ENCODE results near the gene IFI6. TPM values are rescaled to one million over a fixed set of nuclear protein-coding genes. Genes with fewer than 3 reads are reported as not detected.
A peak's percentile ranks its signal among the peaks of the same experiment; 100 is the strongest.

IFI6 gene
- total RNA-seq, 1 experiment from 2014 or later, result 4.3 TPM

GRCh38 chr1:27656157-27656893 lies 15.7 kb downstream of the IFI6 start:
- DNase-seq, result peak; percentile 89
- H3K27me3 Mint-ChIP-seq (ENCODE audit: low read depth), result peaks cover 6% of the 10 kb centered on the region; the same call in 1 of the 2 replicates
- peak overlapping the region; percentile 47 for H3K27ac ChIP-seq (ENCODE audit: insufficient read length, low read depth, low read length)

More at GRCh38 chr1:27656157-27656893, 15.7 kb downstream of the IFI6 start:
- H4K8ac ChIP-seq (replicated peaks; ENCODE audit: insufficient read length, low read depth, low read length), result no peak overlapping the region
- Mint-ChIP-seq H3K27ac (peak overlapping the region in 1 of 3 experiments; percentile 61; a peak in 3 of 7 replicates), H3K9me3 (no peaks in the 10 kb centered on the region; a peak in 1 of 5 replicates), H3K4me1 (peaks cover 31 to 38% of the 10 kb centered on the region in 2 experiments), H3K4me3 (no peak overlapping the region), H3K36me3 (ENCODE audit: insufficient read depth in 1 of 3, low read depth in 3 of 3) (no peaks in the 10 kb centered on the region)
- no peak overlapping the region for H3T11ph ChIP-seq (ENCODE audit: low read length)
- peak overlapping the region; percentile 73 for H3K18ac ChIP-seq (ENCODE audit: insufficient read length, low read depth, low read length)
- no peak overlapping the region for H3K23ac ChIP-seq (ENCODE audit: insufficient read length, low read depth, low read length)
- no peaks in the 10 kb centered on the region for H3K79me1 ChIP-seq (ENCODE audit: insufficient read depth, low read depth, low read length, poor library complexity, severe bottlenecking)
- no peak overlapping the region for H3K56ac ChIP-seq (ENCODE audit: insufficient read length, low read depth, low read length)
- H2BK12ac ChIP-seq (ENCODE audit: insufficient read length, low read depth, low read length), result no peak overlapping the region
- H2BK120ac ChIP-seq (ENCODE audit: low read depth, low read length, poor library complexity, severe bottlenecking), result no peak overlapping the region
- no peak overlapping the region for H4K91ac ChIP-seq (ENCODE audit: insufficient read length, low read depth, low read length)
- H2BK15ac ChIP-seq (ENCODE audit: low read depth, low read length), result no peak overlapping the region
- peak overlapping the region; percentile 8 for H3K4me2 ChIP-seq (ENCODE audit: insufficient read depth, insufficient read length, low read length)
- H3K79me2 ChIP-seq (ENCODE audit: insufficient read depth, low read length), result no peaks in the 10 kb centered on the region
- no peak overlapping the region for H2AFZ ChIP-seq (ENCODE audit: low read length)
- no peak overlapping the region for H3K4ac ChIP-seq (ENCODE audit: low read depth, low read length)
- H3K9me3 ChIP-seq (ENCODE audit: control insufficient read depth, low read depth, low read length), result no peaks in the 10 kb centered on the region
- H3K14ac ChIP-seq (ENCODE audit: insufficient read depth, low read length), result peak overlapping the region; percentile 50; the same call in 1 of the 2 replicates
- peaks cover 7% of the 10 kb centered on the region for H3K23me2 ChIP-seq (ENCODE audit: insufficient read length, low read depth, low read length, poor library complexity, severe bottlenecking)
- no CpG with 5 or more reads among the region's 7 CpGs for WGBS (ENCODE audit: extremely low coverage, insufficient read length, low lambda C conversion rate)
- no peak overlapping the region for H2AK5ac ChIP-seq (ENCODE audit: insufficient read length, low read length)
- TF ChIP-seq CTCF (conservative IDR thresholded peaks at IDR 0.05), result peak; percentile 38; the same call in 2 of the 3 replicates
- H3K27me3 ChIP-seq (ENCODE audit: insufficient read depth, low read length), result no peaks in the 10 kb centered on the region
- no peaks in the 10 kb centered on the region for H4K20me1 ChIP-seq (ENCODE audit: control insufficient read depth, insufficient read depth, insufficient read length)
- no peak overlapping the region for H2BK20ac ChIP-seq (ENCODE audit: low read depth, low read length, poor library complexity, severe bottlenecking)
- no peak overlapping the region for H4K5ac ChIP-seq (ENCODE audit: insufficient read length, low read depth, low read length)
- peaks cover 5% of the 10 kb centered on the region; the same call in 1 of the 2 replicates for H3K4me1 ChIP-seq (ENCODE audit: insufficient read depth, low read length)
- no peak overlapping the region for H3K9ac ChIP-seq (ENCODE audit: extremely low read depth, insufficient read length, low read length)
- peak overlapping the region; percentile 16 for H2BK5ac ChIP-seq (ENCODE audit: insufficient read length, low read length)

Data from H9 (cell line).